ENCODE results near the gene OGFR.

The OGFR gene

DNA sequence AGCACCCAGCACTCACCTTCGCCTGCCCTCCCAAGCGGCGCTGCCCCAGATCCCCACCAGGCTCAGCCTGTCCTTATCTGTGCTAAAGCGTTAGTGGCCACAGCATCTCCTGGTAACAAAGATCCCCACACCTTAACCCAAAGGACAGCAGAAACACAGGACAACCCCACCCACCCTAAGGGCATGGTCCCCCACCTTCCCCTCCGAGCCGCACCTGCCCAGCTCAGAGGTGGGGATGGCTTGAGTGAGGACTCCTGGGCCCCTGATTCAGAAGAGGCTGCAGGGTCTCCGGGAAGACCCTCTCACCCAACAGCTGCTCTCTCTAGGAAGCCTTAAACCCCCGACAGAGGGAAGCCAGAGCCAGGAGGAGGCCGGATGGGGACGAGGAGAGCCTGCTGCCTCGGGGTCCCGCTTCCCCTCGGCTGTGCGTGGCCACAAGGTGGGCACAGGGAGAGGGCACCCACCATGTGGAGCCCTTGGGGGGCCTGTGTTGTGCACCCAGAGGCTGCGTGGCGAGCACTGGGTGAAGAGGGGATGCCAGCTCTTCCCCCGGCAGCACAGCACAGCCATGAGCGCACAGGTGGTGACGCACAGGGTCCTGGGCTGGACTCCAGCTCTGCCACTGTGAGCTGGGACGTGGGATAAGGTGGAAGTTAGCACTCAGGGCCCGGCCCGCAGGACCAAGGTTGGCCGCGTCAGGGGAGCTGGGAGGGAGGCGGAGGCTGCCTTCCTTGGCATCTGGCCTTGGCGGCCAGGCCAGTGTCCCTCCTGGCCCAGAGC is 40.3 kb upstream of the OGFR start:
- Histone ChIP-seq H3K27me3 (no peaks in the 10 kb centered on the region), H3K36me3 (no peaks in the 10 kb centered on the region), H3K9me3 (no peaks in the 10 kb centered on the region), H3K4me1 (peaks cover 4% of the 10 kb centered on the region), H3K4me3 (ENCODE audit: low read depth, low read length) (no peak overlapping the region)
- TF ChIP-seq, protein P1, sequence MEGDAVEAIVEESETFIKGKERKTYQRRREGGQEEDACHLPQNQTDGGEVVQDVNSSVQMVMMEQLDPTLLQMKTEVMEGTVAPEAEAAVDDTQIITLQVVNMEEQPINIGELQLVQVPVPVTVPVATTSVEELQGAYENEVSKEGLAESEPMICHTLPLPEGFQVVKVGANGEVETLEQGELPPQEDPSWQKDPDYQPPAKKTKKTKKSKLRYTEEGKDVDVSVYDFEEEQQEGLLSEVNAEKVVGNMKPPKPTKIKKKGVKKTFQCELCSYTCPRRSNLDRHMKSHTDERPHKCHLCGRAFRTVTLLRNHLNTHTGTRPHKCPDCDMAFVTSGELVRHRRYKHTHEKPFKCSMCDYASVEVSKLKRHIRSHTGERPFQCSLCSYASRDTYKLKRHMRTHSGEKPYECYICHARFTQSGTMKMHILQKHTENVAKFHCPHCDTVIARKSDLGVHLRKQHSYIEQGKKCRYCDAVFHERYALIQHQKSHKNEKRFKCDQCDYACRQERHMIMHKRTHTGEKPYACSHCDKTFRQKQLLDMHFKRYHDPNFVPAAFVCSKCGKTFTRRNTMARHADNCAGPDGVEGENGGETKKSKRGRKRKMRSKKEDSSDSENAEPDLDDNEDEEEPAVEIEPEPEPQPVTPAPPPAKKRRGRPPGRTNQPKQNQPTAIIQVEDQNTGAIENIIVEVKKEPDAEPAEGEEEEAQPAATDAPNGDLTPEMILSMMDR (IDR thresholded peaks at IDR 0.05; ENCODE audit: low read depth, low read length), result no peak
- no peak for DNase-seq

DNA sequence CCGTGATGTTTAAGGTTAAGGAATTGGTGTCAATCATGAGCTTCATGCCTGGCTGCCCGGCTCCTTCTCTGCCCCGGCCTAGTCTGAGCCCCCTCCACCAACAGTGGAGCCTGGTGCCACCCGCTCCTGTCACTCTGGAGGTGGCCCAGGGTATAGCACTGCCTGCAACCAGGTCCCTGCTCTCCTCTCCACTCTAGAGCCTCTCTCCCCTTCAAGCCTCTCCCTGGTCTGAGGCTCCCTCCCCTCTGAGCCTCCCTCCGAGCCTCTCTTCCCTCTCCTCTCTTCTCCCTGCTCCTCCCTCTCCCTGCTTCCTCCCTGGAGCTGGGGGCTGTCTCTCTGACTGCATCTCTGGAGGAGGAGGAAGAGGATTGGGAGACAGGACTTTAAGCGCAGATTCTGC is 39.6 kb upstream of the OGFR start:
- TF ChIP-seq, protein P1 (IDR thresholded peaks at IDR 0.05; ENCODE audit: low read depth, low read length), result no peak
- H3K4me3 ChIP-seq (ENCODE audit: low read depth, low read length), result no peak overlapping the region
- peaks cover 4% of the 10 kb centered on the region for H3K4me1 ChIP-seq
- no peak for DNase-seq
- no peaks in the 10 kb centered on the region for H3K27me3 ChIP-seq
- H3K9me3 ChIP-seq, result no peaks in the 10 kb centered on the region
- H3K36me3 ChIP-seq, result no peaks in the 10 kb centered on the region

DNA sequence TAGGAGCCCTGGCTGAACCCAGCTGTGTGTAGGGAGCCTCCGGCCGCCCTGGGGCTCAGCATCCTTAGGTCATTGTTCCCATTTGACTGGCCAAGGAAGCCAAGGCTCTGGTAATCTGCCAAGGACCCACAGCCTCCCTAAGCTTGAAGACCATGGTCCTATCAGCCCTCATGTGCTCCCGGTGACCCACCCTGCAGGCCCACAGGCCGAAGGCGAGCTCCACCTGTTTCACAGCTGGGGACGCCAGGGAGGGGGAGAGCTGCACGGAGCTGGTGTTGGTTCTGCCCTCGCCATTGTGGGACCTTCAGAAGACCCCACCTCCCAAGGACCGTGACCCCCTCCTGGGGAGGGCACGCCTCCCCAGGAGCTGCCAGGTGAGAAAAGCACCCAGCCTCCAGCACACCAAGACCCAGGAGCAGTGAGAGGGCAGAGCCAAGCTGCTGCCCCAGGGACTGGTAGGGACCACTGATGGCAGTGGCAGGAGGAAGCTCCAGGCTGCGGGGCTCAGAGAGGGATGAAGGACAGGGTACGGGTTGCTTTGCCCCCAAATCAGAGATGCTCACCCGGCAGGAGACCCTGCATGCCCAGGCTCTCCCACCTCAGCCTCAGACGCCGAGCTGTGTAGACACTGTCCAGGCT is 39.1 kb upstream of the OGFR start:
- TF ChIP-seq, protein P1 (IDR thresholded peaks at IDR 0.05; ENCODE audit: low read depth, low read length), result no peak
- no peaks in the 10 kb centered on the region for H3K9me3 ChIP-seq
- H3K4me1 ChIP-seq, result peaks cover 4% of the 10 kb centered on the region
- H3K4me3 ChIP-seq (ENCODE audit: low read depth, low read length), result no peak overlapping the region
- no peak for DNase-seq
- H3K27me3 ChIP-seq, result no peaks in the 10 kb centered on the region
- H3K36me3 ChIP-seq, result no peaks in the 10 kb centered on the region

DNA sequence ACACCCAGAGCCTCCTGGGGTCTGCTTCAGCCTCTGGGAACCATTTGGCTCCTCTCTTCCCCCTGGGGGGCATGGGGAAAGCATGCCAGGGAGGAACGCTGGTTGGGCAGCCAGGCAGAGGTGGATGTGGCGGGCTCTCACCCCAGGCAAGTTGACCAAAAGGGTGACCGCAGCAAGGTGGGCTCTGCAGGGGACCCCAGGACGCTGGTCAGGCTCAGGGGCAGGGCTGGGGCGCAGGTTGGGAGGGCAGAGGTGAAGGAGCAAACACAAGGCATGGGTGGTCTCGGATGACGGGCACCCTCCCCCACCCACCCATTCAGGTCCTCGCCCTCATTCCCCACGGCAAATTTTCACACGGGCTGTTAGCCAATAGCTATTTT is 38.6 kb upstream of the OGFR start:
- Histone ChIP-seq H3K9me3 (no peaks in the 10 kb centered on the region), H3K4me3 (ENCODE audit: low read depth, low read length) (no peak overlapping the region), H3K27me3 (no peaks in the 10 kb centered on the region), H3K4me1 (peaks cover 4% of the 10 kb centered on the region), H3K36me3 (no peaks in the 10 kb centered on the region)
- DNase-seq, result no peak
- TF ChIP-seq, protein P1 (IDR thresholded peaks at IDR 0.05; ENCODE audit: low read depth, low read length), result no peak

DNA sequence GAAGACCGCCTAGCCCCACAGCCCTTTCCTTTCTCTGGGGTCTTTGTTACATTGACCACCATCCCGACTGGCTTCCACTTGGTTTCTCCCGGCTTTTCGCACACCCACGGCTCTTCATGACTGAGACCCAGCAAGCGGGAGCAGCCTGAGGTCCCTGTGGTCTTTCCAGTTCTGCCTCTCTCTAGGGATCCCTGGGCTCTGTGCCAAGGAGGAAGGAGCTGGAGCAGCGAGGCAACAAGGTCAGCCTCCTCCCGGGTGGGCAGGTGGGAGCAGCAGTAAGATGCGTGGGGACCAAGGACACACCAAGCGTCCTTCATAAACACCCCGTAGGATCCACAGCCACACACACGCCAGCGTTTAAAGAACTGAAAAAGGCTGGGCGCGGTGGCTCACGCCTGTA is 37.9 kb upstream of the OGFR start:
- H3K4me1 ChIP-seq, result peaks cover 4% of the 10 kb centered on the region
- peak; percentile 69 for DNase-seq

DNA sequence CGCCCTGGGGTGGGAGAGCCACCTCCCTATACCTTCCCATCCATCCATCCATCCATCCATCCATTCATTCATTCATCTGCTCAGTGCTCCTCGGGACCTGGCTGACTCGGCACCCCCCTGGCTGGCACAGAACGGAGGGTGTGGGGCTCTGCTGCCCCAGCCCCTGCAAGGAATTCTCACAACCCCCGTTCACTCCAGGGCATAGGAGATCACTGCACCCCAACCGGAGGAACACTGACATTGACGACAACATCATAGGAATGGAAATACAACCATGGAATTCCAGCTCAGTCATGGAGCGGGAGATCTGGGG is 36.4 kb upstream of the OGFR start:
- Histone ChIP-seq H3K4me1 (peaks cover 4% of the 10 kb centered on the region), H3K4me3 (ENCODE audit: low read depth, low read length) (no peak overlapping the region), H3K36me3 (no peaks in the 10 kb centered on the region), H3K27me3 (no peaks in the 10 kb centered on the region), H3K9me3 (no peaks in the 10 kb centered on the region)
- TF ChIP-seq, protein P1 (IDR thresholded peaks at IDR 0.05; ENCODE audit: low read depth, low read length), result no peak
- DNase-seq, result no peak

More for the DNA sequence above, 37.9 kb upstream of the OGFR start:
- Histone ChIP-seq H3K27me3 (no peaks in the 10 kb centered on the region), H3K36me3 (no peaks in the 10 kb centered on the region), H3K4me3 (ENCODE audit: low read depth, low read length) (no peak overlapping the region), H3K9me3 (no peaks in the 10 kb centered on the region)
- TF ChIP-seq, protein P1 (IDR thresholded peaks at IDR 0.05; ENCODE audit: low read depth, low read length), result no peak
